NCI-H460 (cell line): ENCODE measurements around the gene LIMK1. TPM values are rescaled to one million over a fixed set of nuclear protein-coding genes. Genes with fewer than 3 reads are reported as not detected.
"Not testable (repeated sequence)": the region's sequence is repeated elsewhere in the genome, so short reads cannot be mapped to it uniquely, and the experiment has no call there.

Experiments used
- DNase-seq: peaks from one replicate; pipeline ENCODE4 v3.0.0-alpha.2; 2016; ENCODE audit warnings: low read depth; ENCODE audit errors: extremely low read depth
- polyA plus RNA-seq: library from polyadenylated mRNA; depleted of rRNA; stranded (reverse); fragments of >200 nt; gene quantifications from 2 replicates; pipeline ENCODE4 v1.2.3, GENCODE V29; 2014; cell fraction: nucleus; rRNA removed
- total RNA-seq: library from RNA; depleted of rRNA; stranded (reverse); fragments of >200 nt; shearing (Covaris generic); gene quantifications from 2 replicates; pipeline ENCODE4 v1.2.3, GENCODE V29; 2014; rRNA removed

The LIMK1 gene
- 24.3 and 24.5 TPM in 2 replicates for total RNA-seq
- polyA plus RNA-seq: 26.9 and 36.1 TPM in 2 replicates

DNA sequence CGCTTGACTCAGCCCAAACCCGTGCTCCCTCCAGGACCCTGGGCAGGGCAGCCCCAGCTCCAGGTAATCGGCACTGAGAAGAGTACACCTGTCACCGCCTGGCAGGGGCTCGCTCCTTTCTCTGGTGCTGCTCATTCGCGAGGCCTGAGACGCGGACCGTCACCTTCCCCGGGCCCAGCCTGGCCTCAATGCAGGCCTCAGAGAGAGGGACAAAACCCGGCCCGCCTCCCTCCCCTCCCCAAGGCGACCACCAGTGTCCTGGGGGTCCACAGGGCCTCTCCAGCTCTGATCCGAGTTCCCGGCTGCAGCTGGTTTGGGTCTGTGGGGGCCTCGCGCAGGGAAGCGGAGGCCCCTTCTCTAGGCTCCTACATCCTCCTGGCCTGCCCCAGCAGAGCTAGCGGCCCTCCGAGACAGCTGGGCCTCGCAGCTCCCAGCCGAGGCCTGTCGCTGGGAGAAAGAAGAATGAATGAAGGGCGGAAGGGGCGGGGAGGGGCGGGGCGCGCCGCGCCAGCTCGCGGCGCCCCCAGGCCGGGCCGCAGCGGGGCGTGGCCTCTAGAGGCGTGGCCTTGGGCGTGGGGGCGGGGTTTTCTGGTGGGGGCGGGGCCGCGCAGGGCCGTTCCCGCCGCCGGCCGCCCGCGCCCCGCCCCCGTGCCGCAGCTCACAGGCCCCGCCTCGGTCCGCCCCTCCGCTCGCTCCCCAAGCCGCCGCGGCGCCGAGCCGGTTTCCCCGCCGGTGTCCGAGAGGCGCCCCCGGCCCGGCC is at the start of gene LIMK1:
Gene LIMK1, plus strand, starts transcription at position 688 of the 760 bp plus-strand sequence. CDS start 187 bp downstream, outside the sequence.
- DNase-seq: peak; percentile 71

DNA sequence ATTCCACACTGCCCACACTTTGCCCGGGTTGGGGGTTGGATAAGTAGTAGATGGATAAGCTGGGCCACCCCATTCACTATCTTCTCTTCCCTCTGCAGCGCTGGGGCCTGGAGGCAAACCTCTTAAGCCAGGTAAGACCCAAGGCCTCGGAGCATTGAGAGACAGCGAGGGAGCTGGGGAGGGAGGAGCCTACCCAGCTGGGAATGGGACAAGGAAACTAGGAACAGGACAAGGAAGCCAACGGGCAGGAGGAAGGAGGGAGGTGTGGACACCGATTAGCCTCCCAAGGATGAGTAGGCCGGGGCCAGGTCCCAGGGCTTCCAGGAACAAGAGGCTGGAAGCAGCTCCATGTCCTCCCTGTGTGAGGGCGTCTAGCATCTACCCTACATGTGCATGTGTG is 46.0 kb upstream of the LIMK1 start:
- no peak for DNase-seq

DNA sequence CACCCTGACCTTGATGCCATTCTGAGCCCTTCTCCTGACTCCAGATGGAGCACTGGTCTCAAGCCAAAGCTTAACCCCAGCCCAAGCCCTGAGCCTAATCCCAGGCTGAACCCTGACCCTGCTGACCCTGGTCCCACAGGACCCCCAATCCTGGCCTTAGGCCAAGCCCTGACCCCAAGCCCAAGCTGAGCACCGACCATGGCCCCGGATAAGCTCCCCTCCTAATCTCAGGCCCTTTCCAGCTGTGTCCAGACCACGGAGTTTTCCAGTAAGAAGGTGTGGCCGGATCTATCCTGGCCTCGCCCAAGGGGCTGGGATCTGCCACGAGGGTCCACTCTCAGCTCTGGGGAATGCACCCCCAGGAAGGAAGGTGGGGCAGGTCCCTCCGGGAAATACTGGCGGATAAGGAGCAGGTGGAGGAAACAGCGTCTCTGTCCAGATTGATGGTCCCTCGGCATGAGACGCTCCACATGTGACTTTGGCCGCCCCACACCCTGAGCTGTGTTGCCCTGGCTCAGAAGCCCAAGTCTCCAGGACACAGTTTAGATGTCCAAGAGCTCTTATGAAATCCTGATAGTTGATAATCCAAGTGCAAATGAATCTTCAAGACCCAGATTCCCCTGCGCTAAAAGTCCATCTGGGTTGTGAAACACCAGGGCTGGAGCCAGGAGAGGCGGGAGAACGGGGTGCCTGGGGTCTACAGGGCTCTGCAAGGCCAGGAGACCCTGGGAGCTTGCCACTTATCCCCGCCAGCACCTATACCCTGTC is 45.2 kb upstream of the LIMK1 start:
- DNase-seq: no peak

DNA sequence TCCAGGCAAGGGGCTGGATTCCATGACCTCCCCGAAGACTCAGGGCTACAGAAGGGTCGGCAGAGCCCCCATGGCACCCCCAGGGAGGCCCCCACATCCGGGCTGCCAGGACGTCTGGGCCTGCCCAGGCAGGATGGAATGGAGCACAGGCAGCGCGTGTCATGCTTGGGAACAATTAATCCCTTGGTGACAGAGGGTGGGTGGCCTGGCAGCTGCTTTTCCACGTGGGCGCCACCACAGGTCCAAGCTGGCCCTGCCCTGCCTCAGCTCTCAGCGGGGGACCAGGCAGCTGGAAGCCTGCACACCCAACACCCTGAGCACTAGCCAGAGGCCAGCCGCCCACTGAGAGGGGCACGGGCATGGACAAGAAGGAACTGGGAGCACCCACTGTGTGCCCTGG is 44.3 kb upstream of the LIMK1 start:
- no peak for DNase-seq

DNA sequence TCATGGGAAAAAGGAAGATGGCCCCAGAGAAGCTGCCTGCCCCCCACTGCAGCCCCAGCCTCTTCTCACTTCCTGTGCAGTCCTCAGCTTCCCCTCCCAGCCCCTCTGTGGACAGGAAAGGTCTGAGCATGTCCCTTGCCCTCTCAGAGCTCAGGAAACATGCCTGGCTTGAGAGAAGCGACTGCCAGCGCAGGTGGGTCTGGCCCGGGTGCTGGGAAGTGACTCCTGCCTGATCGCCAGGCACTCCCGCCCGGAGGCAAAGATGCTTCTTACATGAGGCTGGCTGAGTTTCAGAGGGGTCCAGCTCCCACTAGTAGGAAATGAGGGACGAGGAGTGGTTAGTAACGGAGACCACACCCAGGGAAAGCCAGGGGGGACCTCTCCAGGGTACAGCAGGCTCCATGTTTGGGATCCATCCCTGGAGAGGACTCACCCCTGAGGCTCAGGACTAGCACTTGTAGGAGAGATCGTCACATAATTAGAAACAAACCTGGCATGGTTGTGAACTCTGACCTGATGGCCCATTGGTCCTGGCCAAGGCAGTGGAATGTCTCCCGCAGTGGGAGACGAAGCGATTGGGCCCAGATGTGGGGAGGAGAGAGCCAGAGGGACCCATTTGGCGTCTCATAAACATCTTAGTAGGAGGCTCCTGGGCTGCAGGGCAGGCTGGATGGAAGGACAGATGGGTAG is 43.4 kb upstream of the LIMK1 start:
- DNase-seq: no peak

DNA sequence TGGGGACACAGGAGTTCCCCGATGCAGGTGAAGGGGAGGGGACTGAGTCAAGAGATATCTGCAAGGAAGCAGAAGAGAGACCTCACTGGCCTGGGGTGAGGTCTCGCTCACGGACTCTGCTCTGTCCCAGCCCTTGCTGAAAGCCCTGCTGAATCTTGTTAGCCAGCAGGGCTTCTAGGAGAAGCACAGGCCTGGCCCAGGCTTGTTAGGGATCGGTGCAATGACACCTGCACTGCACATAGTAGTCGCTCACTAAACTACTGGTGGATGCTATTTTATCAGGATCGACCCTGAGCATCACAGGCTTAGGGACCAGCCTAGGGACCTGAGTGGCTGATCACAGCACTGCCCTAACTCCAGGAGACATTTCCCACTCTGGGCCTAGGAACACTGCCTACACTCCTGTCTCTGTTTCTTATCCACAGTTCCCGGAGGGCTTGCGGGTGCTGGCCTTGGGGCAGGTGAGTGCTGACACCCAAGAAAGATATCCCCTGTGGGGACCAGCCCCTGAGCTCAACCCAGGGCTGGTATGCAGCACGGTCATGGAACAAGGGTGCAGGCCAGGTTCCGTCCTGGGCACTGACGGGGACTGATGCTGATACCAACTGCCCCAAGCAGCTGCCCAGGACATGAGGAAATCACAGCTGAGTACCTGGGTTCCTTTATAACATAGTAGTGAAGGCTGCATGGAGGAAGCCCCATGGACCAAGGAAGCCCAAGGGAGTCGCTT is 42.6 kb upstream of the LIMK1 start:
- DNase-seq: no peak

DNA sequence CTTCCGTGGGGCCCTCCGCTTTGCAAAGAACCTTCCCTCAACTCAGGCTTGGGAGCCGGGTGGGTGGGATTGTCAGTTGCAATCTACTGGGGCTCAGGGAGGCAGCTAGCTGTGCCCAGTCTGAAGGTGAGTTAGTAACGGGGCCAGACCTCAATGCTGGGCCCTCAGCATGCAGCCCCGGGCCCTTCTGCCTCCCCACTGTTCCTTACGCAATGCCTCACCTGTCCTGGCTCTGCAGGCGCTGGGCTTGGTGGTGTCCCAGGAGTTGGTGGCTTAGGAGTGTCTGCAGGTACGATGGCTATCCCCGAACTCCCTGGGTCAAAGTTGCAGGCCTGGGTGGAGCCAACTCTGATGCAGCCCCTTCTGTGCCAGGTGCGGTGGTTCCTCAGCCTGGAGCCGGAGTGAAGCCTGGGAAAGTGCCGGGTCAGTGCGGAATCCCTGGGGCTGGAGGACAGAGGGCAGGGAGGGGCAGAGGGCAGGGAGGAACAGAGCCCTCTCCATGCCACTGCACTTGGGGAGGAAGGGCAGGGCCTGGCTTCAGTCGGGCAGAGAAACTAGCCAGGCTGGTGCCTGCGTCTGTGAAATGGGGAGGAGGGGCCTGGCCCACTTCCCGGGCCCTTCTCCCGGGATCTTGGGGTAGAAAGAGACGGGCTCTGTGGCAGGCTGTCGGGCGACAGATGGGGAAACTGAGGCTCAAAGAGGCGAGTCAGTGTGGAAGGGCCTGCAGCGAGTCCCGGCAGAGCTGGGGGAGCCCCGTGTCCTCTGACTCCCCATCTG is 40.7 kb upstream of the LIMK1 start:
- DNase-seq: no peak

DNA sequence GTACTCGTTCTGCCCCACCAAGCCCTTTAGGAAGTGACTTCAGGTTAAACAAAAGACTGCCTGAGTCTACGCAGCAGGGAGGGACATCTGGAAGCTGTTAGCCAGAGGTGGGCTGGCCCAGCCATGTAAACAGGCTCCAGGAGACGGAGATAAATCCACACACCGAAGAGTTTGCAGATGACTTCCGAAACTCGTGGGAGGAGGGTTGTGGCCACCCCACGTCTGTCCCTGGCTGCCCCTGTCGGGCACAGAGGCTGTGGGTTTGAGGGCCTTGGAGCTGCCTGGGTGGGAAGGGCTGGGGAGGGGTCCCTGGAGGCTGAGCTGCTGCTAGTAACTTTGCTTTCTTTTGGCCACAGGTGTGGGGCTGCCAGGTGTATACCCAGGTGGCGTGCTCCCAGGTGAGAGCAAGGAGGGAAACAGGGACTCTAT is 40.1 kb upstream of the LIMK1 start:
- no peak for DNase-seq

DNA sequence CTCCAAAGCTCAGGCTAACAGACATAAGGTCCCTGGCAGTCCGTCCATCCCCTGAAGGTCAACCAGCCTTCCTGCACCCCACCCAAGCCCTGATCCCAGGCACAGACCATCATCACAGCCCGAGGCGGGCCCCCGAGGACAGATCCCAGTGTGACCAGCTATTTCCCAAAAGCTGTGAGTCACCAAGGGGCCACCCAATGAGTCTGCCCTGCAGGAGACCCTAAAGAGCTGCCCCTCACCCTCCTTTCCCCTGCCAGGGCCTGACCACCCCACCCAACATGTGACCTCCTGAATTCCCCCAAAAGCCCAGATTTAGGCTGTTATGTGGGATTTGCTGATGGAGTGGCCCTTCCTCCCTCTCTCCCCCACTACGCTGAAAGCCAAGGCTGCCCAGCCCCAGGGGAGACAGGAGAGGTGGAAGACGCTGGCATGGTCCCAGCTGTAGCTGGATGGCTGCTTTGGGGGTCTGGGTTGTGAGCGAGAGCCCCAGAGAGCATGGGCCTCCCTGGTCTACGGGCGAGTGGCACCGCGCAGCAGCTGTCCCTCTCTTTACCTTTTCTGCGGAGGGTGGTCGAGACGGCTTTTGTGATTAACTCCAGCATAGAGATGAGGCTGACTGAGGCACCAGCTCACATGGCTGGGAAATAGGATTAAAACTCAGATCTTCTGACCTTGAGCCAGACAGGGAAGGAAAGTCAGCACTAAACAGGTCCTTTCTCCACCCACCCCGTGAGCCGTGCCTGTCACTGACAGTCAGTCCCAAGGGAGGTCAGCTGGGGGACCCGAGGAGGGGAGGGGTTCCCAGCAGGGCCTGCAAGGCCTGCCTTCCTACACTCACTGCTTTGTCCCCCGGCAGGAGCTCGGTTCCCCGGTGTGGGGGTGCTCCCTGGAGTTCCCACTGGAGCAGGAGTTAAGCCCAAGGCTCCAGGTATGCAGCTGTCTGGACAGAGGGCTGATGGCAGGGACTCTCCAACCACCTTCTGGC is 38.9 kb upstream of the LIMK1 start:
- DNase-seq: no peak

DNA sequence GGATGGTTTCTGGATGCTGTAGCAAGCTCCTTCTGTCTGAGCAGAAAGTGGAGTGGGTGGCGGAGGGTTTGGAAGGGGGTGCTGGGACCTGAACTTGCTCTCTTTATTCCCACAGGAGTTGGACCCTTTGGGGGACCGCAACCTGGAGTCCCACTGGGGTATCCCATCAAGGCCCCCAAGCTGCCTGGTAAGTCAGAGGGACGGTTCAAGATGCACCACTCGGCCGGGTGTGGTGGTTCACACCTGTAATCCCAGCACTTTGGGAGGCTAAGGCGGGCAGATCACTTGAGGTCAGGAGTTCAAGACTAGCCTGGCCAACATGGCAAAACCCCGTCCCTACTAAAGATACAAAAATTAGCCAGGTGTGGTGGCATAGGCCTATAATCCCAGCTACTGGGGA is 37.0 kb upstream of the LIMK1 start:
- not testable (repeated sequence) for DNase-seq

DNA sequence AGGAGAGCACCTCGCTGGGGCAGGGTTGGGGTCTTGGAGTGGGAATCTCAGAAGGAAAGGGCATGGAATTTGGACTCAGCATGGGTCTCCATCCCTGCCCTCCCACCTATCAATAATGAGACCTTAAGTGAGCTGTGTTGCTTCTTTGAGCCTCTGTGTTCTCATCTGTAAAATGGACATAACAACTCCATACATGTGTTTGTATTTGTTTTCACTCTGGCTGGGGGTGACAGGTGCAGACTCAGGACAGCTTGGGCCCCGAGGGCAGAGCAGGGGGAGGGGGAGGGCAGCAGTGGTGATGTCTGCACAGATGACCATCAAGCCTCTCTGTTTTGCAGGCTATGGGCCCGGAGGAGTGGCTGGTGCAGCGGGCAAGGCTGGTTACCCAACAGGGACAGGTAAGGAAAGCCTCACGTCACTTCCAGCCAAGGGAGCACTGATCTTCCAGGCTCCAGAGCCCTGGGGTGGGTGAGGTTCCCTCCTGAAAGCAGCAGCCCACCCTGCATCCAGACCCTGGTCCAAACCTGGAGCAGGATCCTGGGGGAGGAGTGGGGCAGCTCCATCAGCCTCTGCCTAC is 35.7 kb upstream of the LIMK1 start:
- DNase-seq: no peak

DNA sequence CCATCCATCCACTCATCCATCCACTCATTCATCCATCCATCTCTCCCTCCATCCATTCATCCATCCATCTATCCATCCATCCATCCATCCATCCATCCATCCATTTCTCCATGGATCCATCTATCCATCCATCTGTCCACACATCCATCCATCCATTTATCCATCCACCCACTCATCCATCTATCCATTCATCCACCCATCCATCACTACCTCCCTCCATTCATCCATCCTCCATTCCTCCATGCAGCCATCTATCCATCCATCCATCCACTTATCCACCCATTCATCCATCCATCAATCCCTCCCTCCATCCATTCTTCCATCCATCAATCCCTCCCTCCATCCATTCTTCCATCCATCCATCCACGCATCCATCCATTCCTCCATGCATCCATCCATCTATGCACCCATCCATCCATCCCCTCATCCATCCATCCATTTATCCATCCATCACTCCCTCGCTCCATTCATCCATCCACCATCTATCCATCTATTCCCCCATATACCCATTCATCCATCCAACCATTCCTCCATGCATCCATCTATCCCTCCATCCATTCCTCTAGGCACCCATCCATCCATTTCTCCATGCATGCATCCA is 34.5 kb upstream of the LIMK1 start:
- no peak for DNase-seq

DNA sequence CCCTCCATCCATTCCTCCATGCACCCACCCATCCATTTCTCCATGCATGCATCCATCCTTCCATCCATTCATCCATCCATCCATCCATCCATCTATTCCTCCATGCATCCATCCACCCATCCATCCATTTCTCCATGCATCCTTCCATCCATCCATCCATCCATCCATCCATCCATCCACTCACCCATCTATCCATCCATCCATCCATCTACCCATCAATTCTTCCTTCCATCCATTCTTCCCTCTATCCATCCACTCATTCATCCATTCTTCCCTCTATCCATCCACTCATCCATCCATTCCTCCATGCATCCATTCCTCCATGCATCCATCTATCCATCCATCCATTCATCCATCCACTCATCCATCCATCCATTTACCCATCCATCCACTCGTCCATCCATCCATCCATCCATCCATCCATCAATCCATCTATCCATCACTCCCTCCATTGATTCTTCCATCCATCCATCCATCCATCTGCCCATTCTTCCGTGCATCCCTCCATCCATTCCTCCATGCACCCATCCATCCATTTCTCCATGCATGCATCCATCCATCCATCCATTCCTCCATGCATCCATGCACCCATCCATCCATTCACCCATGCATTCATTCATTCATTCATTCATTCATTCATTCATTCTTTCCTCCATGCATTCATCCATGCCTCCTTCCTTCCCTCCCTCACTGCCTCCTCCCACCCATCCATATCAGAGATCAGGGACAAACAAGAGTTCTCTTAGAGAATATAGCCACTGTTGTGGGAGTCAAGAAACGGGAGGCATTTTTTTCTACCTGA is 33.4 kb upstream of the LIMK1 start:
- no peak for DNase-seq

DNA sequence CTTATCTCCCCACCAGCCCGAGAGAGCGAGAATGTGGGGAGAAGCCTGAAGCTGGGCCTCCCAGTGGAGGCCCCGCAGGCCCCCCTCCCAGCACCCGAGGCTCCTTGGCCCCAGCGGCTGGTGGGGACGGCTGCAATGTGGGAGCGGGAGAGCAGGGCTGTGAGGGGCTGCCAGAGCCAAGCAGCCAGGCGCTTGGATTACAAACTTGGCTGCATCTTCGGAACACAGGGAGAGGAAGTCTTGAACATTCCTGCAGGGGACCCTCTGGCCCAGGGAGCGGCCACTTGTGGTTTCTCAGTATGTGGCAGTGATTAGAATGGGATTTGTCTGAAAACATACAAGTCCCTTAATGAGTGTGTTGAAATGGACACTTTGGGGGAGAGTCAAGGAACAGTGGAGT is 32.4 kb upstream of the LIMK1 start:
- DNase-seq: no peak

DNA sequence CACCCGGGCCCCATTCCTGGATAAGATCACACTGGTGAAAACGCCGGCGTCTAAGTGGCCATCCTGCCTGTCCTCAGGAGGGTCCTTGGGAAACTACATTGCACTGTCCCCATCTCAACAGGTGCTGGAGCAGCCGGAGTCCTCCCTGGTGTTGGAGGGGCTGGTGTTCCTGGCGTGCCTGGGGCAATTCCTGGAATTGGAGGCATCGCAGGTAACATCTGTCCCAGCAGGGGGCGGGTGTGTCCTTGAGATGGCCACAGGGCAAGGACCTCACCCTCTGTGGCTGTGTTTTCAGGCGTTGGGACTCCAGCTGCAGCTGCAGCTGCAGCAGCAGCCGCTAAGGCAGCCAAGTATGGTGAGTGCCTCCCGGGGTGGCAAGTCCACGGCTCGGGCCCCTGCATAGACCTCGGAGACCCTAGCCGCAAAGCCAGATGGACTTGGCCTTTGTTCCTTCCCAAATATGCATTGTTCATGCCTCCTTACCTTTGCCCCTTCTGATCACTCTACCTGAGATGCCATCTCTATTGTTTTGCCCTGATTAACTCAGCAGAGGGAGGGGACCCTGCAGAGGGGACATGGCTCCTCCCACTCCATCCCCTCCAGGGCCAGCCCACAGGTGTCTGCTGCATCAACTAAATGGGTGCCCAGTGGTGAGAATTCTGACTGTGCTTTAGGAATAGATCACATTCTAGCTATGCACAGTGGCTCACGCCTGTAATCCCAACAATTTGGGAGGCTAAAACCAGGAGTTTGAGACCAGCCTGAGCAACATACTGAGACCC is 31.8 kb upstream of the LIMK1 start:
- peak; percentile 26 for DNase-seq

DNA sequence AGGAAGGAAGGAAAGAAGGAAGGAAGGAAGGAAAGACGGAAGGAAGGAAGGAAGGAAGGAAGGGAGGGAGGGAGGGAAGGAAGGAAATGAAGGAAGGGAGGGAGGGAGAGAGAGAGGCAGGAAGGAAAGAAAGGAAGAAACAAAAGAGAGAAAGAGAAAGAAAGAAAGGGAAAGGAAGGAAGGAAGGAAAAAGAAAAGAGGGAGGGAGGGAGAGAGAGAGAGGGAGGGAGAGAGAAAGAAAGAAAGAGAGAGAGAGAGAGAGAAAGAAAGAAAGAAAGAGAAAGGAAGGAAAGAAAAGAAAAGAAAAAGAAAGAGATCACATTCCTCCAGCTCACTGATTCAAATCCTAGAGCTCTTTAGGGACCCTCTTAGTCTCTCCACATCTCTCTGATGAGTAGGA is 31.0 kb upstream of the LIMK1 start:
- no peak for DNase-seq
